ENCODE data around the gene RABGAP1L.

The RABGAP1L gene

GRCh38 chr1:175033953-175034352, 874.6 kb downstream of the RABGAP1L start:
- no peak for TF ChIP-seq CTCF (IDR thresholded peaks at IDR 0.05; ENCODE audit: low read depth, low read length, missing control alignments)
- DNase-seq (ENCODE audit: low read depth), result no peak
- H3K4me3 ChIP-seq (ENCODE audit: low read depth, low read length), result no peak overlapping the region
- in situ Hi-C loops (cut with HindIII; ENCODE audit: low sequenced_read_pairs), result no loop called here

GRCh38 chr1:175034775-175035174, 875.5 kb downstream of the RABGAP1L start:
- DNase-seq (ENCODE audit: low read depth), result no peak
- H3K4me3 ChIP-seq (ENCODE audit: low read depth, low read length), result no peak overlapping the region
- in situ Hi-C loops (cut with HindIII; ENCODE audit: low sequenced_read_pairs), result no loop called here
- no peak for TF ChIP-seq CTCF (IDR thresholded peaks at IDR 0.05; ENCODE audit: low read depth, low read length, missing control alignments)

- DNase-seq (ENCODE audit: low read depth), result no peak
- in situ Hi-C loops (cut with HindIII; ENCODE audit: low sequenced_read_pairs), result no loop called here
- no peak for TF ChIP-seq CTCF (IDR thresholded peaks at IDR 0.05; ENCODE audit: low read depth, low read length, missing control alignments)
- no peak overlapping the region for H3K4me3 ChIP-seq (ENCODE audit: low read depth, low read length)
These were observed 876.5 kb downstream of the RABGAP1L start for GRCh38 chr1:175035865-175036264.

GRCh38 chr1:175036476-175036875, 877.2 kb downstream of the RABGAP1L start:
- DNase-seq (ENCODE audit: low read depth), result no peak
- in situ Hi-C loops (cut with HindIII; ENCODE audit: low sequenced_read_pairs), result no loop called here
- H3K4me3 ChIP-seq (ENCODE audit: low read depth, low read length), result no peak overlapping the region
- no peak for TF ChIP-seq CTCF (IDR thresholded peaks at IDR 0.05; ENCODE audit: low read depth, low read length, missing control alignments)

- no peak for TF ChIP-seq CTCF (IDR thresholded peaks at IDR 0.05; ENCODE audit: low read depth, low read length, missing control alignments)
- in situ Hi-C loops (cut with HindIII; ENCODE audit: low sequenced_read_pairs), result no loop called here
- no peak overlapping the region for H3K4me3 ChIP-seq (ENCODE audit: low read depth, low read length)
- no peak for DNase-seq (ENCODE audit: low read depth)
These were observed 878.1 kb downstream of the RABGAP1L start for GRCh38 chr1:175037416-175037815.

GRCh38 chr1:175040324-175040879, 881.1 kb downstream of the RABGAP1L start:
- no peak overlapping the region for H3K4me3 ChIP-seq (ENCODE audit: low read depth, low read length)
- in situ Hi-C loops (cut with HindIII; ENCODE audit: low sequenced_read_pairs), result no loop called here
- no peak for TF ChIP-seq CTCF (IDR thresholded peaks at IDR 0.05; ENCODE audit: low read depth, low read length, missing control alignments)
- no peak for DNase-seq (ENCODE audit: low read depth)

- no peak overlapping the region for H3K4me3 ChIP-seq (ENCODE audit: low read depth, low read length)
- no peak for TF ChIP-seq CTCF (IDR thresholded peaks at IDR 0.05; ENCODE audit: low read depth, low read length, missing control alignments)
- in situ Hi-C loops (cut with HindIII; ENCODE audit: low sequenced_read_pairs), result no loop called here
- DNase-seq (ENCODE audit: low read depth), result no peak
These were observed 883.3 kb downstream of the RABGAP1L start for GRCh38 chr1:175042650-175043049.
